Measurements from ENCODE around the gene TSPOAP1. TPM values are rescaled to one million over a fixed set of nuclear protein-coding genes. Genes with fewer than 3 reads are reported as not detected.

Gene TSPOAP1
- total and polyA plus RNA-seq, 2 of the 13 experiments (the other 11 are each of a cell fraction or from before 2014, with no cell fraction given): not detected

DNA sequence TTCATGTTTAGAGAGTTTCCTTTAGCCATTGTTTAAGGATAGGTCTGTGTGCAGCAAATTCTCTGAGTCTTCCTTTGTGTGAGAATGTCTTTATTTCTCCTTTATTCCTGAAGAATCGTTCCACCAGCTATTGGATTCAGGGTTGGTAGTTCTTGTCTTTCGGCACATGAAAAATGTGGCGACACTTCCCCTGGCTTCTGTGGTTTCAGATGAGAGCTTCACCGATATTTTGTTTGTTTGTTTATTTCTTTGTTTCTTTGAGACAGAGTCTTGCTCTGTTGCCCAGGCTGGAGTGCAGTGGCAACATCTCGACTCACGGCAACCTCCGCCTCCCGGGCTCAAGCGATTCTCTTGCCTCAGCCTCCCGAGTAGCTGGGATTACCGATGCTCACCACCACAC is 66.4 kb downstream of the TSPOAP1 start:
- Histone ChIP-seq H3K4me2 (ENCODE audit: low read depth, low read length) (no peak overlapping the region), H2AFZ (ENCODE audit: low read length) (no peak overlapping the region), H3K4me1 (ENCODE audit: insufficient read depth, low read length) (no peaks in the 10 kb centered on the region), H4K20me1 (ENCODE audit: insufficient read depth, low read length) (no peaks in the 10 kb centered on the region), H3K36me3 (replicated peaks in 1 of 2; ENCODE audit: control insufficient read depth in 1 of 2, insufficient read depth in 2 of 2, low read length in 2 of 2) (no peaks in the 10 kb centered on the region), H3K9ac (ENCODE audit: insufficient read depth, low read depth, low read length) (no peak overlapping the region), H3K9me3 (ENCODE audit: low read length) (no peaks in the 10 kb centered on the region), H3K4me3 (replicated peaks in 1 of 3; ENCODE audit: insufficient read depth in 1 of 3, low read depth in 2 of 3, low read length in 3 of 3) (no peak overlapping the region), H3K27ac (ENCODE audit: extremely low read length, insufficient read depth, low read length) (no peak overlapping the region), H3K79me2 (ENCODE audit: insufficient read depth, low read length) (no peaks in the 10 kb centered on the region), H3K27me3 (ENCODE audit: control insufficient read depth in 1 of 2, insufficient read depth in 2 of 2, low read length in 2 of 2) (peaks cover 0 to 28% of the 10 kb centered on the region in 2 experiments; a peak in 4 of 5 replicates)
- ATAC-seq (no peak), DNase-seq (ENCODE audit: low spot score) (no peak), FAIRE-seq (no peak)
- ChIA-PET CTCF (ENCODE audit: low intra/inter-chr PET ratio, low total read pairs) (no interaction called here), POLR2A (no interaction called here)
- BruUV-seq (replicated peaks): no TSS peak
- in situ Hi-C loops (cut with HindIII; ENCODE audit: extremely low pct_ligation_motif_present, low pct_unique_long_range_greater_than_20kb) (no loop called here), intact Hi-C loops (cut with micrococcal nuclease; ENCODE audit: unreplicated experiment) (no loop called here)
- 53% methylated on average over 11 of the region's 11 CpGs for WGBS (ENCODE audit: low lambda C conversion rate)
- TF ChIP-seq SP5 (CRISPR knock-in tag; IDR thresholded peaks at IDR 0.05; ENCODE audit: borderline replicate concordance, low read depth) (no peak), ISX (CRISPR knock-in tag; conservative IDR thresholded peaks at IDR 0.05) (no peak), HNRNPH1 (optimal IDR thresholded peaks at IDR 0.05; ENCODE audit: low read depth, low read length) (no peak), PHB2 (IDR thresholded peaks at IDR 0.05; ENCODE audit: partially characterized antibody) (no peak), RBFOX2 (IDR thresholded peaks at IDR 0.05; ENCODE audit: low read depth, low read length) (no peak), ZSCAN31 (CRISPR knock-in tag; IDR thresholded peaks at IDR 0.05; ENCODE audit: low read depth) (no peak), SKI (IDR thresholded peaks at IDR 0.05; ENCODE audit: partially characterized antibody) (no peak), SUZ12 (IDR thresholded peaks at IDR 0.05; ENCODE audit: low read depth, low read length) (no peak), HNRNPUL1 (IDR thresholded peaks at IDR 0.05; ENCODE audit: low read depth, low read length) (no peak), RFX1 (IDR thresholded peaks at IDR 0.05) (no peak), ZNF460 (CRISPR knock-in tag; IDR thresholded peaks at IDR 0.05; ENCODE audit: borderline replicate concordance) (no peak), ZNF326 (CRISPR knock-in tag; IDR thresholded peaks at IDR 0.05; ENCODE audit: borderline replicate concordance) (no peak), SALL1 (CRISPR knock-in tag; IDR thresholded peaks at IDR 0.05) (no peak)

Data from HepG2 (cell line).